Measurements from ENCODE around the gene GTPBP4.
"Not testable (repeated sequence)": the region's sequence is repeated elsewhere in the genome, so short reads cannot be mapped to it uniquely, and the experiment has no call there.

The GTPBP4 gene

DNA sequence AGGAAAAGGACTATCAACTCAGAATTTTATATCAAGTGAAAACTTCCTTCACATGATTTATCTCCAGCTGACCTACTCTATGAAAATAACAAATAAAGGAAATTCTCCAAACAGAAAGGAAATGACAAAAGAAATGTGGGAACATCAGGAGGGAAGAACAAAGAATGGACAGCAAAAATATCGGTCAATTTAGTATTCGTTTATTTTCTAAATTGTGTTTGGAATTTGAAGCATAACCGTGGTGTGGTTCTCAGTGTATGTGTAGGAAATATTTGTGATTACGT, 76.7 kb downstream of the GTPBP4 start:
- no peak overlapping the region for H3K4me3 ChIP-seq (ENCODE audit: low read length)
- DNase-seq (ENCODE audit: low read depth): no peak
- TF ChIP-seq, protein P1, sequence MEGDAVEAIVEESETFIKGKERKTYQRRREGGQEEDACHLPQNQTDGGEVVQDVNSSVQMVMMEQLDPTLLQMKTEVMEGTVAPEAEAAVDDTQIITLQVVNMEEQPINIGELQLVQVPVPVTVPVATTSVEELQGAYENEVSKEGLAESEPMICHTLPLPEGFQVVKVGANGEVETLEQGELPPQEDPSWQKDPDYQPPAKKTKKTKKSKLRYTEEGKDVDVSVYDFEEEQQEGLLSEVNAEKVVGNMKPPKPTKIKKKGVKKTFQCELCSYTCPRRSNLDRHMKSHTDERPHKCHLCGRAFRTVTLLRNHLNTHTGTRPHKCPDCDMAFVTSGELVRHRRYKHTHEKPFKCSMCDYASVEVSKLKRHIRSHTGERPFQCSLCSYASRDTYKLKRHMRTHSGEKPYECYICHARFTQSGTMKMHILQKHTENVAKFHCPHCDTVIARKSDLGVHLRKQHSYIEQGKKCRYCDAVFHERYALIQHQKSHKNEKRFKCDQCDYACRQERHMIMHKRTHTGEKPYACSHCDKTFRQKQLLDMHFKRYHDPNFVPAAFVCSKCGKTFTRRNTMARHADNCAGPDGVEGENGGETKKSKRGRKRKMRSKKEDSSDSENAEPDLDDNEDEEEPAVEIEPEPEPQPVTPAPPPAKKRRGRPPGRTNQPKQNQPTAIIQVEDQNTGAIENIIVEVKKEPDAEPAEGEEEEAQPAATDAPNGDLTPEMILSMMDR (conservative IDR thresholded peaks at IDR 0.05; ENCODE audit: low read length): no peak

DNA sequence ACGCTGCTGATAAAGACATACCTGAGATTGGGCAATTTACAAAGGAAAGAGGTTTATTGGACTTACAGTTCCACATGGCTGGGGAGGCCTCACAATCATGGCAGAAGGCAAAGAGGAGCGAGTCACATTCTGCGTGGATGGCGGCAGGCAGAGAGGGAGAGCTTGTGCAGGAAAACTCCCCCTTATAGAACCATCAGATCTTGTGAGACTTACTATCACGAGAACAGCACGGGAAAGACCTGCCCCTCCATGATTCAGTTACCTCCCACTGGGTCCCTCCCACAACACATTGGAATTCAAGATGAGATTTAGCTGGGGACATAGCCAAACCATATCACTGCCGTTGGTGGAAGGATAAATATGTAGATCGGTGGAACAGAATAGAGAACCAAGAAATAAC, 78.5 kb downstream of the GTPBP4 start:
- not testable (repeated sequence) for DNase-seq (ENCODE audit: low read depth); H3K4me3 ChIP-seq (ENCODE audit: low read length)

DNA sequence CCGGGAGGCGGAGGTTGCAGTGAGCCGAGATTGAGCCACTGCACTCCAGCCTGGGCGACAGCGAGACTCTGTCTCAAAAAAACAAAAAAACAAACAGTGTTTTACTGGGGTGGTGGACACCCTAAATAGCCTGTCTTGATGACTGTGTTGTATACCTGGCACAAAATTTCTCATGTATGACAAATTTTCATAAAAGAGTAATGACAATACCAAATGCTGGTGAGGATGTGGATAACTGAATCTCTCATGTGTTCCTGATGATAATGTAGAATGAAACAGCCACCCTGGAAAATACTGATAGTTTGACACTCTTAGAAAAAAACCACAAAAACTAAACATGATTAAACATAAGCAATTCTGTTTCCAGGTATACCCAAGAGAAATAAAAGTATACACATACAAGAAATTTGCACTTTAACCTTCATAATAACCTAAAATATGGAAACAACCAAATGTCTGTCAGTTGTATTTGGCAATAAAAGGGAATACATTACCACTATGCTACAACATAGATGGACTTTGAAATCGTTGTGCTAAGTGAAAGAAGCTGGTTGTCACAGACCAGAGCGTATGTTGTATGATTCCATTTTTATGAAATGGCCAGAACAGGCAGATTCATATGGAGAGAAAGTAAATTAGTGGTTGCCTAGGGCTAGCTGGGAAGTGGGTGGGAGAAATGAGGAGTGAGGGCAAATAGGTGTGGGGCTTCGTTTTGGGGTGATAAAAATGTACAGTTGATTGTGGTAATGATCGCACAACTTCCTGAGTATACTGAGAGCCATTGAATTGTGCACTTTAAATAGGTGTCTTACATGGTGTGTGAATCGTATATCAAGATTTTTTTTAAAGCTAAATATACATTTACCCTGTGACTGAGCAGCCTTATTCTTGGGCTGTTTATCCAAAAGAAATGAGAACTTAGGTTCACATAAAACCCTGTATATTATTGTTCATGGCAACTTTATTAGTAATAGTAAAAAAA, 80.4 kb downstream of the GTPBP4 start:
- H3K4me3 ChIP-seq (ENCODE audit: low read length): no peak overlapping the region
- no peak for DNase-seq (ENCODE audit: low read depth)
- TF ChIP-seq, protein P1 (conservative IDR thresholded peaks at IDR 0.05; ENCODE audit: low read length): no peak

Measured in AG10803 (cell line).